ENCODE measurements around the gene CCDC51. TPM values are rescaled to one million over a fixed set of nuclear protein-coding genes. Genes with fewer than 3 reads are reported as not detected.

Gene CCDC51
- total and polyA plus RNA-seq, 4 donors: 6.6 to 14.4 (median 11.1) TPM

GRCh38 chr3:48413611-48414010 lies 26.3 kb downstream of the CCDC51 start:
- ATAC-seq (ENCODE audit: insufficient read depth, low FRiP score): no peak
- Histone ChIP-seq H3K4me3 (no peak overlapping the region), H3K9me3 (ENCODE audit: control insufficient read depth in 4 of 4, insufficient read depth in 3 of 4, low read length in 3 of 4) (no peaks in the 10 kb centered on the region), H3K36me3 (ENCODE audit: control insufficient read depth in 4 of 4, insufficient read depth in 4 of 4, low read length in 4 of 4) (peaks cover 10 to 77% (median 29%) of the 10 kb centered on the region in 4 donors), H3K27me3 (ENCODE audit: control insufficient read depth in 3 of 3, insufficient read depth in 3 of 3, low read length in 2 of 3) (no peaks in the 10 kb centered on the region), H3K9ac (ENCODE audit: insufficient read depth in 1 of 2, low read length in 2 of 2) (no peak overlapping the region), H3K27ac (ENCODE audit: low read depth in 1 of 2, low read length in 1 of 2) (no peak overlapping the region), H3K4me1 (ENCODE audit: control insufficient read depth in 5 of 5, insufficient read depth in 5 of 5, low read length in 5 of 5) (no peaks in the 10 kb centered on the region)
- 93 to 94% methylated on average over 13 to 14 of the region's 14 CpGs for WGBS, 2 donors
- TF ChIP-seq CTCF (IDR thresholded peaks at IDR 0.05; ENCODE audit: control extremely low read depth, extremely low read depth): no peak
- DNase-seq: peak in 1 of 3 donors; percentile 2

- H3K36me3 ChIP-seq (ENCODE audit: control insufficient read depth in 4 of 4, insufficient read depth in 4 of 4, low read length in 4 of 4): peaks cover 10 to 72% (median 31%) of the 10 kb centered on the region in 4 donors
These were observed 26.8 kb downstream of the CCDC51 start for GRCh38 chr3:48413086-48413485.

GRCh38 chr3:48412375-48413001 lies 27.4 kb downstream of the CCDC51 start:
- peaks cover 10 to 66% (median 31%) of the 10 kb centered on the region in 4 donors for H3K36me3 ChIP-seq (ENCODE audit: control insufficient read depth in 4 of 4, insufficient read depth in 4 of 4, low read length in 4 of 4)
- H3K9me3 ChIP-seq (ENCODE audit: control insufficient read depth in 4 of 4, insufficient read depth in 3 of 4, low read length in 3 of 4): no peaks in the 10 kb centered on the region
- DNase-seq (peak in 1 of 3 donors; percentile 4), ATAC-seq (ENCODE audit: insufficient read depth, low FRiP score) (no peak)
- WGBS, 2 donors: 94 to 97% methylated on average over 19 of the region's 19 CpGs
- H3K27me3 ChIP-seq (ENCODE audit: control insufficient read depth in 3 of 3, insufficient read depth in 3 of 3, low read length in 2 of 3): no peaks in the 10 kb centered on the region
- H3K9ac ChIP-seq (ENCODE audit: insufficient read depth in 1 of 2, low read length in 2 of 2): no peak overlapping the region
- no peaks in the 10 kb centered on the region for H3K4me1 ChIP-seq (ENCODE audit: control insufficient read depth in 5 of 5, insufficient read depth in 5 of 5, low read length in 5 of 5)
- no peak overlapping the region for H3K27ac ChIP-seq (ENCODE audit: low read depth in 1 of 2, low read length in 1 of 2)
- H3K4me3 ChIP-seq: no peak overlapping the region
- no peak for TF ChIP-seq CTCF (IDR thresholded peaks at IDR 0.05; ENCODE audit: control extremely low read depth, extremely low read depth)

More at GRCh38 chr3:48413086-48413485, 26.8 kb downstream of the CCDC51 start:
- WGBS, 2 donors: 91 to 95% methylated on average over 8 of the region's 8 CpGs
- no peak for ATAC-seq (ENCODE audit: insufficient read depth, low FRiP score)
- Histone ChIP-seq H3K27me3 (ENCODE audit: control insufficient read depth in 3 of 3, insufficient read depth in 3 of 3, low read length in 2 of 3) (no peaks in the 10 kb centered on the region), H3K4me3 (no peak overlapping the region), H3K27ac (ENCODE audit: low read depth in 1 of 2, low read length in 1 of 2) (no peak overlapping the region), H3K4me1 (ENCODE audit: control insufficient read depth in 5 of 5, insufficient read depth in 5 of 5, low read length in 5 of 5) (no peaks in the 10 kb centered on the region), H3K9ac (ENCODE audit: insufficient read depth in 1 of 2, low read length in 2 of 2) (no peak overlapping the region), H3K9me3 (ENCODE audit: control insufficient read depth in 4 of 4, insufficient read depth in 3 of 4, low read length in 3 of 4) (no peaks in the 10 kb centered on the region)
- no peak for TF ChIP-seq CTCF (IDR thresholded peaks at IDR 0.05; ENCODE audit: control extremely low read depth, extremely low read depth)
- peak in 1 of 3 donors; percentile 6 for DNase-seq

Data from lung (tissue), 12 donors.